HL-60 (cell line): Measurements from ENCODE around the gene TMEM135.
"Not testable (repeated sequence)": the region's sequence is repeated elsewhere in the genome, so short reads cannot be mapped to it uniquely, and the experiment has no call there.

Experiments
- DNase-seq, 2 experiments: peaks; one replicate each; pipeline ENCODE4 v3.0.0-alpha.2; 2010 to 2020; ENCODE audit warnings: low read depth in 1 of 2, low spot score in 1 of 2
- H3K27ac ChIP-seq: fragments of 250-450 bp; sonication (Bioruptor Pico); replicated peaks from 2 replicates; pipeline ENCODE4 v1.5.1; 2020; ENCODE audit warnings: mild to moderate bottlenecking, moderate library complexity
- H3K27me3 ChIP-seq: fragments of 250-450 bp; sonication (Bioruptor Pico); 2 replicates; pipeline ENCODE4 v1.5.1; 2021; ENCODE audit warnings: mild to moderate bottlenecking, moderate library complexity; ENCODE audit not compliant: insufficient read depth, poor library complexity, severe bottlenecking
- H3K4me3 ChIP-seq: replicated peaks from 2 replicates; pipeline ENCODE4 v1.5.1; 2011; ENCODE audit warnings: mild to moderate bottlenecking, control low read depth, low read length; ENCODE audit not compliant: insufficient read depth
- CTCF ChIP-seq: IDR thresholded peaks from one replicate; pipeline ENCODE4 v1.5.1; 2011; ENCODE audit warnings: low read length, control low read depth, inconsistent platforms; ENCODE audit not compliant: insufficient read depth
- GABPA ChIP-seq: IDR thresholded peaks from 2 replicates; pipeline ENCODE4 v1.6.1; 2012; ENCODE audit warnings: low read depth
- POLR2AphosphoS5 ChIP-seq: IDR thresholded peaks from 2 replicates; pipeline ENCODE4 v1.6.1; 2012; ENCODE audit warnings: low read depth
- REST ChIP-seq: IDR thresholded peaks from 2 replicates; pipeline ENCODE4 v1.6.1; 2012; ENCODE audit warnings: low read depth; ENCODE audit not compliant: insufficient replicate concordance
- SPI1 ChIP-seq: IDR thresholded peaks from 2 replicates; pipeline ENCODE4 v1.6.1; 2012; ENCODE audit warnings: low read depth, mild to moderate bottlenecking, borderline replicate concordance

TMEM135 gene

GRCh38 chr11:86999388-86999787 is 38.3 kb upstream of the TMEM135 start:
- Histone ChIP-seq H3K27me3 (no peaks in the 10 kb centered on the region), H3K4me3 (no peak overlapping the region), H3K27ac (no peak overlapping the region)
- TF ChIP-seq SPI1: no peak
- no peak for TF ChIP-seq REST
- TF ChIP-seq POLR2AphosphoS5: no peak
- no peak for TF ChIP-seq CTCF
- no peak for TF ChIP-seq GABPA
- DNase-seq: no peak

- Histone ChIP-seq H3K27me3 (no peaks in the 10 kb centered on the region), H3K27ac (no peak overlapping the region), H3K4me3 (no peak overlapping the region)
- no peak for DNase-seq
- no peak for TF ChIP-seq GABPA
- TF ChIP-seq SPI1: no peak
- TF ChIP-seq POLR2AphosphoS5: no peak
- no peak for TF ChIP-seq REST
- TF ChIP-seq CTCF: no peak
These were observed 37.6 kb upstream of the TMEM135 start for GRCh38 chr11:86999859-87000753.

- no peaks in the 10 kb centered on the region for H3K27me3 ChIP-seq
- H3K4me3 ChIP-seq: no peak overlapping the region
- TF ChIP-seq SPI1: no peak
- DNase-seq: no peak
- H3K27ac ChIP-seq: no peak overlapping the region
These were observed 34.8 kb upstream of the TMEM135 start for GRCh38 chr11:87002918-87003317.

- H3K27me3 ChIP-seq, DNase-seq, H3K4me3 ChIP-seq, H3K27ac ChIP-seq: not testable (repeated sequence)
These were observed 33.5 kb upstream of the TMEM135 start for GRCh38 chr11:87004281-87004680.

- no peak overlapping the region for H3K27ac ChIP-seq
- TF ChIP-seq REST (no peak), GABPA (no peak), SPI1 (no peak), POLR2AphosphoS5 (no peak), CTCF (no peak)
- no peak for DNase-seq
- no peak overlapping the region for H3K4me3 ChIP-seq
- H3K27me3 ChIP-seq: no peaks in the 10 kb centered on the region
These were observed 32.2 kb upstream of the TMEM135 start for GRCh38 chr11:87005569-87005921.
